K562 (cell line): ENCODE results near the gene SLC22A15.

Source experiments
- CTCF ChIP-seq, 3 experiments: IDR thresholded peaks in 2 of 3; conservative IDR thresholded peaks in 1 of 3; 2 replicates each; pipeline ENCODE4 v1.5.1; 2011 to 2012; ENCODE audit warnings: low read length in 3 of 3, mild to moderate bottlenecking in 3 of 3, control low read depth in 2 of 3, improper control_type of control experiment in 1 of 3, inconsistent platforms in 1 of 3, low read depth in 1 of 3, mixed read lengths in 1 of 3, moderate library complexity in 1 of 3; ENCODE audit not compliant: insufficient read depth in 2 of 3
- DACH1 ChIP-seq: fragments of 450-650 bp; IDR thresholded peaks from 2 replicates; pipeline ENCODE4 v1.6.1; 2018; ENCODE audit not compliant: partially characterized antibody
- GABPB1 ChIP-seq: sonication (generic); formaldehyde crosslinking; IDR thresholded peaks from 2 replicates; pipeline ENCODE4 v1.8.0; 2022; ENCODE audit warnings: mild to moderate bottlenecking, missing genetic modification reagents
- MAFK ChIP-seq: IDR thresholded peaks from 2 replicates; pipeline ENCODE4 v1.6.1; 2011; ENCODE audit warnings: low read length, improper control_type of control experiment
- NONO ChIP-seq, 2 experiments: fragments of 200-400 bp in 1 of 2; fragments of 450-650 bp in 1 of 2; formaldehyde crosslinking in 1 of 2; IDR thresholded peaks; 2 replicates each; pipeline ENCODE4 v1.6.1; 2017; ENCODE audit warnings: low read depth in 2 of 2, mild to moderate bottlenecking in 2 of 2, moderate library complexity in 2 of 2, low read length in 1 of 2
- POLR2A ChIP-seq: fragments of 450-650 bp; conservative IDR thresholded peaks from 2 replicates; pipeline ENCODE4 v1.6.1; 2016
- U2AF1 ChIP-seq: fragments of 200-400 bp; formaldehyde crosslinking; optimal IDR thresholded peaks from 2 replicates; pipeline ENCODE3; 2017; ENCODE audit warnings: mild to moderate bottlenecking, low read depth, low read length, moderate library complexity
- ZFPM2 ChIP-seq: fragments of 250-450 bp; sonication (Bioruptor Pico); IDR thresholded peaks from 2 replicates; pipeline ENCODE4 v1.5.1; 2022; ENCODE audit warnings: mild to moderate bottlenecking
- ZNF224 ChIP-seq: sonication (generic); formaldehyde crosslinking; IDR thresholded peaks from 2 replicates; pipeline ENCODE4 v1.8.0; 2022; ENCODE audit warnings: mild to moderate bottlenecking, missing genetic modification reagents
- ZNF707 ChIP-seq: fragments of 250-450 bp; sonication (Bioruptor Pico); conservative IDR thresholded peaks from 2 replicates; pipeline ENCODE4 v1.8.0; 2022; ENCODE audit warnings: inconsistent platforms, mild to moderate bottlenecking, moderate library complexity
- TF ChIP-seq, protein P1 (sequence below): fragments of 200-400 bp; formaldehyde crosslinking; IDR thresholded peaks from 2 replicates; pipeline ENCODE4 v1.6.1; 2017; ENCODE audit warnings: mild to moderate bottlenecking, low read depth, low read length, moderate library complexity
- TF ChIP-seq, protein P2 (sequence below): IDR thresholded peaks from 3 replicates; pipeline ENCODE4 v1.6.1; 2011; ENCODE audit warnings: borderline replicate concordance, mild to moderate bottlenecking, moderate library complexity; ENCODE audit not compliant: insufficient read length; ENCODE audit errors: extremely low read depth

GRCh38 chr1:116001739-116002487, 25.6 kb downstream of the SLC22A15 start:
- TF ChIP-seq ZFPM2 (CRISPR knock-in tag) (no peak), GABPB1 (CRISPR knock-in tag) (no peak), U2AF1 (no peak), CTCF (IDR thresholded peaks at IDR 0.05 in 2 of 3, conservative IDR thresholded peaks at IDR 0.05 in 1 of 3; ENCODE audit: insufficient read depth in 2 of 3, low read depth in 1 of 3, low read length in 3 of 3) (no peak), MAFK (no peak), NONO (IDR thresholded peaks at IDR 0.05; ENCODE audit: low read depth in 2 of 2, low read length in 1 of 2) (no peak), DACH1 (no peak), ZNF224 (no peak), ZNF707 (CRISPR knock-in tag) (no peak), POLR2A (no peak)
- TF ChIP-seq, protein P1, sequence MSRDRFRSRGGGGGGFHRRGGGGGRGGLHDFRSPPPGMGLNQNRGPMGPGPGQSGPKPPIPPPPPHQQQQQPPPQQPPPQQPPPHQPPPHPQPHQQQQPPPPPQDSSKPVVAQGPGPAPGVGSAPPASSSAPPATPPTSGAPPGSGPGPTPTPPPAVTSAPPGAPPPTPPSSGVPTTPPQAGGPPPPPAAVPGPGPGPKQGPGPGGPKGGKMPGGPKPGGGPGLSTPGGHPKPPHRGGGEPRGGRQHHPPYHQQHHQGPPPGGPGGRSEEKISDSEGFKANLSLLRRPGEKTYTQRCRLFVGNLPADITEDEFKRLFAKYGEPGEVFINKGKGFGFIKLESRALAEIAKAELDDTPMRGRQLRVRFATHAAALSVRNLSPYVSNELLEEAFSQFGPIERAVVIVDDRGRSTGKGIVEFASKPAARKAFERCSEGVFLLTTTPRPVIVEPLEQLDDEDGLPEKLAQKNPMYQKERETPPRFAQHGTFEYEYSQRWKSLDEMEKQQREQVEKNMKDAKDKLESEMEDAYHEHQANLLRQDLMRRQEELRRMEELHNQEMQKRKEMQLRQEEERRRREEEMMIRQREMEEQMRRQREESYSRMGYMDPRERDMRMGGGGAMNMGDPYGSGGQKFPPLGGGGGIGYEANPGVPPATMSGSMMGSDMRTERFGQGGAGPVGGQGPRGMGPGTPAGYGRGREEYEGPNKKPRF = no peak
- TF ChIP-seq, protein P2, sequence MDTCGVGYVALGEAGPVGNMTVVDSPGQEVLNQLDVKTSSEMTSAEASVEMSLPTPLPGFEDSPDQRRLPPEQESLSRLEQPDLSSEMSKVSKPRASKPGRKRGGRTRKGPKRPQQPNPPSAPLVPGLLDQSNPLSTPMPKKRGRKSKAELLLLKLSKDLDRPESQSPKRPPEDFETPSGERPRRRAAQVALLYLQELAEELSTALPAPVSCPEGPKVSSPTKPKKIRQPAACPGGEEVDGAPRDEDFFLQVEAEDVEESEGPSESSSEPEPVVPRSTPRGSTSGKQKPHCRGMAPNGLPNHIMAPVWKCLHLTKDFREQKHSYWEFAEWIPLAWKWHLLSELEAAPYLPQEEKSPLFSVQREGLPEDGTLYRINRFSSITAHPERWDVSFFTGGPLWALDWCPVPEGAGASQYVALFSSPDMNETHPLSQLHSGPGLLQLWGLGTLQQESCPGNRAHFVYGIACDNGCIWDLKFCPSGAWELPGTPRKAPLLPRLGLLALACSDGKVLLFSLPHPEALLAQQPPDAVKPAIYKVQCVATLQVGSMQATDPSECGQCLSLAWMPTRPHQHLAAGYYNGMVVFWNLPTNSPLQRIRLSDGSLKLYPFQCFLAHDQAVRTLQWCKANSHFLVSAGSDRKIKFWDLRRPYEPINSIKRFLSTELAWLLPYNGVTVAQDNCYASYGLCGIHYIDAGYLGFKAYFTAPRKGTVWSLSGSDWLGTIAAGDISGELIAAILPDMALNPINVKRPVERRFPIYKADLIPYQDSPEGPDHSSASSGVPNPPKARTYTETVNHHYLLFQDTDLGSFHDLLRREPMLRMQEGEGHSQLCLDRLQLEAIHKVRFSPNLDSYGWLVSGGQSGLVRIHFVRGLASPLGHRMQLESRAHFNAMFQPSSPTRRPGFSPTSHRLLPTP = no peak
